PFSK-1 (cell line): ENCODE data around the gene B3GLCT.

Experiments
- FOXP2 ChIP-seq: optimal IDR thresholded peaks from 2 replicates; pipeline ENCODE3; 2011; ENCODE audit warnings: borderline replicate concordance, control low read depth, inconsistent platforms; ENCODE audit not compliant: insufficient read depth; ENCODE audit errors: extremely low read length, extremely low read depth
- POLR2AphosphoS5 ChIP-seq: IDR thresholded peaks from 2 replicates; pipeline ENCODE4 v1.6.1; 2012; ENCODE audit warnings: low read depth, mild to moderate bottlenecking, control low read depth, low read length, moderate library complexity
- REST ChIP-seq, 2 experiments: IDR thresholded peaks; 2 replicates each; pipeline versions ENCODE4 v1.6.1 to v1.8.0; 2011 to 2012; ENCODE audit warnings: low read depth in 2 of 2, low read length in 2 of 2, control low read depth in 1 of 2, inconsistent platforms in 1 of 2, mild to moderate bottlenecking in 1 of 2, moderate library complexity in 1 of 2; ENCODE audit not compliant: insufficient read depth in 1 of 2
- SIN3A ChIP-seq: IDR thresholded peaks from 2 replicates; pipeline ENCODE4 v1.6.1; 2012; ENCODE audit warnings: mild to moderate bottlenecking, low read length, moderate library complexity, borderline replicate concordance; ENCODE audit not compliant: insufficient read depth
- TAF1 ChIP-seq: IDR thresholded peaks from 2 replicates; pipeline ENCODE4 v1.6.1; 2012; ENCODE audit warnings: low read length, control low read depth, borderline replicate concordance; ENCODE audit not compliant: insufficient read depth

The B3GLCT gene

GRCh38 chr13:31310786-31311185 lies 111.0 kb downstream of the B3GLCT start:
- TF ChIP-seq POLR2AphosphoS5 = no peak
- no peak for TF ChIP-seq TAF1
- TF ChIP-seq REST (IDR thresholded peaks at IDR 0.05; ENCODE audit: insufficient read depth in 1 of 2, low read depth in 2 of 2, low read length in 2 of 2) = no peak
- TF ChIP-seq SIN3A = no peak
- TF ChIP-seq FOXP2 = no peak

GRCh38 chr13:31311921-31312320 lies 112.1 kb downstream of the B3GLCT start:
- TF ChIP-seq SIN3A (no peak), REST (IDR thresholded peaks at IDR 0.05; ENCODE audit: insufficient read depth in 1 of 2, low read depth in 2 of 2, low read length in 2 of 2) (no peak)

GRCh38 chr13:31314961-31315360 lies 115.2 kb downstream of the B3GLCT start:
- TF ChIP-seq TAF1 (no peak), REST (IDR thresholded peaks at IDR 0.05; ENCODE audit: insufficient read depth in 1 of 2, low read depth in 2 of 2, low read length in 2 of 2) (no peak), FOXP2 (no peak), POLR2AphosphoS5 (no peak), SIN3A (no peak)

GRCh38 chr13:31320946-31321345 lies 121.2 kb downstream of the B3GLCT start:
- no peak for TF ChIP-seq SIN3A
- TF ChIP-seq POLR2AphosphoS5 = no peak
- TF ChIP-seq REST (IDR thresholded peaks at IDR 0.05; ENCODE audit: insufficient read depth in 1 of 2, low read depth in 2 of 2, low read length in 2 of 2) = no peak
- TF ChIP-seq FOXP2 = no peak
- TF ChIP-seq TAF1 = no peak

GRCh38 chr13:31321457-31321856 lies 121.7 kb downstream of the B3GLCT start:
- TF ChIP-seq POLR2AphosphoS5 (no peak), REST (IDR thresholded peaks at IDR 0.05; ENCODE audit: insufficient read depth in 1 of 2, low read depth in 2 of 2, low read length in 2 of 2) (no peak), SIN3A (no peak), FOXP2 (no peak), TAF1 (no peak)
